Duodenal mucosa (tissue), 2 donors: ENCODE data around the gene PXDN.
"Not testable (repeated sequence)": the region's sequence is repeated elsewhere in the genome, so short reads cannot be mapped to it uniquely, and the experiment has no call there.

ENCODE experiments used
- H3K27ac ChIP-seq: one replicate; pipeline ENCODE4 v1.7.0; 2013; ENCODE audit warnings: low read depth, low read length
- H3K27me3 ChIP-seq, 2 donors: one replicate each; pipeline ENCODE4 v1.7.0; 2013; ENCODE audit warnings: low read length in 2 of 2, control low read depth in 1 of 2; ENCODE audit not compliant: insufficient read depth in 2 of 2, control insufficient read depth in 1 of 2
- H3K36me3 ChIP-seq, 2 donors: one replicate each; pipeline ENCODE4 v1.7.0; 2013; ENCODE audit warnings: low read length in 2 of 2, control low read depth in 1 of 2; ENCODE audit not compliant: insufficient read depth in 2 of 2, control insufficient read depth in 1 of 2
- H3K4me1 ChIP-seq, 2 donors: one replicate each; pipeline ENCODE4 v1.7.0; 2013; ENCODE audit warnings: low read length in 2 of 2, control low read depth in 1 of 2; ENCODE audit not compliant: insufficient read depth in 2 of 2, control insufficient read depth in 1 of 2
- H3K4me3 ChIP-seq, 2 donors: one replicate each; pipeline ENCODE4 v1.7.0; 2013; ENCODE audit warnings: low read length in 2 of 2, low read depth in 1 of 2
- H3K9ac ChIP-seq, 2 donors: one replicate each; pipeline ENCODE4 v1.7.0; 2013; ENCODE audit warnings: low read length in 2 of 2, low read depth in 1 of 2
- H3K9me3 ChIP-seq, 2 donors: one replicate each; pipeline ENCODE4 v1.7.0; 2013; ENCODE audit warnings: low read length in 2 of 2, control low read depth in 1 of 2; ENCODE audit not compliant: control insufficient read depth in 1 of 2

PXDN gene

GRCh38 chr2:1626271-1626681, 118.0 kb downstream of the PXDN start:
- H3K9me3 ChIP-seq: no peaks in the 10 kb centered on the region
- H3K9ac ChIP-seq: no peak overlapping the region
- H3K36me3 ChIP-seq: no peaks in the 10 kb centered on the region
- no peaks in the 10 kb centered on the region for H3K4me1 ChIP-seq
- no peaks in the 10 kb centered on the region for H3K27me3 ChIP-seq
- no peak overlapping the region for H3K27ac ChIP-seq
- H3K4me3 ChIP-seq: no peak overlapping the region

- H3K27me3 ChIP-seq: no peaks in the 10 kb centered on the region
- H3K4me3 ChIP-seq: no peak overlapping the region
- no peak overlapping the region for H3K27ac ChIP-seq
- H3K4me1 ChIP-seq: no peaks in the 10 kb centered on the region
- H3K9ac ChIP-seq: no peak overlapping the region
- no peaks in the 10 kb centered on the region for H3K9me3 ChIP-seq
- no peaks in the 10 kb centered on the region for H3K36me3 ChIP-seq
Measured at GRCh38 chr2:1625281-1626001, 118.9 kb downstream of the PXDN start.

- no peaks in the 10 kb centered on the region for H3K27me3 ChIP-seq
- no peak overlapping the region for H3K9ac ChIP-seq
- H3K4me3 ChIP-seq: no peak overlapping the region
- H3K36me3 ChIP-seq: no peaks in the 10 kb centered on the region
- no peaks in the 10 kb centered on the region for H3K4me1 ChIP-seq
- no peak overlapping the region for H3K27ac ChIP-seq
- H3K9me3 ChIP-seq: no peaks in the 10 kb centered on the region
Measured at GRCh38 chr2:1623906-1624445, 120.3 kb downstream of the PXDN start.

- H3K4me1 ChIP-seq: peaks cover 6 to 10% of the 10 kb centered on the region in 2 donors
- no peak overlapping the region for H3K27ac ChIP-seq
- no peak overlapping the region for H3K9ac ChIP-seq
- H3K9me3 ChIP-seq: no peaks in the 10 kb centered on the region
- H3K36me3 ChIP-seq: no peaks in the 10 kb centered on the region
- H3K27me3 ChIP-seq: no peaks in the 10 kb centered on the region
- no peak overlapping the region for H3K4me3 ChIP-seq
Measured at GRCh38 chr2:1622521-1623200, 121.7 kb downstream of the PXDN start.

- H3K4me3 ChIP-seq, H3K36me3 ChIP-seq, H3K9ac ChIP-seq, H3K4me1 ChIP-seq, H3K9me3 ChIP-seq, H3K27me3 ChIP-seq, H3K27ac ChIP-seq: not testable (repeated sequence)
Measured at GRCh38 chr2:1621976-1622375, 122.3 kb downstream of the PXDN start.

- no peaks in the 10 kb centered on the region for H3K36me3 ChIP-seq
- no peak overlapping the region for H3K9ac ChIP-seq
- H3K4me1 ChIP-seq: peaks cover 6 to 10% of the 10 kb centered on the region in 2 donors
- H3K4me3 ChIP-seq: no peak overlapping the region
- no peaks in the 10 kb centered on the region for H3K9me3 ChIP-seq
- H3K27me3 ChIP-seq: no peaks in the 10 kb centered on the region
- no peak overlapping the region for H3K27ac ChIP-seq
Measured at GRCh38 chr2:1621501-1621900, 122.8 kb downstream of the PXDN start.

GRCh38 chr2:1621041-1621440, 123.3 kb downstream of the PXDN start:
- H3K36me3 ChIP-seq: no peaks in the 10 kb centered on the region
- H3K4me1 ChIP-seq: peaks cover 6 to 10% of the 10 kb centered on the region in 2 donors
- H3K27ac ChIP-seq: no peak overlapping the region
- H3K9me3 ChIP-seq: no peaks in the 10 kb centered on the region
- H3K9ac ChIP-seq: no peak overlapping the region
- no peaks in the 10 kb centered on the region for H3K27me3 ChIP-seq
- no peak overlapping the region for H3K4me3 ChIP-seq

DNA sequence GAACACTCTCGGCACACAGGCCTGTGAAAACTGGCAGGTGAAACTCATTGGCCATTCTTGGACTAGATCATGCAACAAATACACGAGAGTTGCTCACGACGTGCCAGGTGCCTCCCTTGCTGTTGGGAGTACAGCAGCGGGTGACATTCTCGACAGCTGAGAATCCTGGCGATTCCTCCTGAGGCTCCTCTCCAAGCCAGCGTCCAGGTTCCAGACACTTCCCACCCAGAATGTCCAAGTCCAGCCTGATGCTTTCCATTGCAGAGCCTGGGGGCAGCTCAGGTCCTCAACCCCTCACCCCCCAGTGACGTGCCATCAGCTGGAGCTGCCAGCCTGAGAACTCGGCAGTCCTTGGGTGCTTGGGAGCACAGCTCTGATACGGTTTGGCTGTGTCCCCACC, 124.2 kb downstream of the PXDN start:
- no peaks in the 10 kb centered on the region for H3K27me3 ChIP-seq
- no peaks in the 10 kb centered on the region for H3K9me3 ChIP-seq
- no peak overlapping the region for H3K27ac ChIP-seq
- no peak overlapping the region for H3K9ac ChIP-seq
- no peak overlapping the region for H3K4me3 ChIP-seq
- no peaks in the 10 kb centered on the region for H3K36me3 ChIP-seq
- peaks cover 6 to 10% of the 10 kb centered on the region in 2 donors for H3K4me1 ChIP-seq

GRCh38 chr2:1619556-1619955, 124.8 kb downstream of the PXDN start:
- no peak overlapping the region for H3K4me3 ChIP-seq
- H3K36me3 ChIP-seq: no peaks in the 10 kb centered on the region
- H3K27ac ChIP-seq: no peak overlapping the region
- no peaks in the 10 kb centered on the region for H3K9me3 ChIP-seq
- H3K4me1 ChIP-seq: peaks cover 6 to 10% of the 10 kb centered on the region in 2 donors
- H3K9ac ChIP-seq: no peak overlapping the region
- H3K27me3 ChIP-seq: no peaks in the 10 kb centered on the region

DNA sequence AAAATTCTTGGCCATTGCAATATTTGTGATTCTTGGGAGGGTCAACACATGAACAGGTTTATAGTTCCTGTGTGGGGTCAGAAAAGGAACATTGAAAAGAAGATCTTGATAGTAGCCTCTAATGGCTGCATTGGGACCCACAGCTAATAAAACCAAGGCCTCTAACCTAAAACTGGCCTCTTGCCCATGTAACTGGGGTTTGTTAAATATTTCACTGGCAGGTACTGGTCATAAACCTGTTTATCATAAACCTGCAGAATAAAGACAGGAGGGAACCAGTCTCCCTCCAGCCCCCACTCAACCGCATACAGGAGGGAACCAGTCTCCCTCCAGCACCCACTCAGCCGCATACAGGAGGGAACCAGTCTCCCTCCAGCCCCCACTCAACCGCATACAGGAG, 125.3 kb downstream of the PXDN start:
- Histone ChIP-seq H3K9me3 (no peaks in the 10 kb centered on the region), H3K27me3 (no peaks in the 10 kb centered on the region), H3K9ac (no peak overlapping the region), H3K4me3 (no peak overlapping the region), H3K4me1 (peaks cover 6 to 10% of the 10 kb centered on the region in 2 donors), H3K27ac (no peak overlapping the region), H3K36me3 (no peaks in the 10 kb centered on the region)
